ENCODE measurements around the gene BCL6. TPM values are rescaled to one million over a fixed set of nuclear protein-coding genes. Genes with fewer than 3 reads are reported as not detected.
A peak's percentile ranks its signal among the peaks of the same experiment; 100 is the strongest.

BCL6 gene
- total RNA-seq, 2 experiments from 2014 or later, result 13.7 to 14.0 TPM

DNA sequence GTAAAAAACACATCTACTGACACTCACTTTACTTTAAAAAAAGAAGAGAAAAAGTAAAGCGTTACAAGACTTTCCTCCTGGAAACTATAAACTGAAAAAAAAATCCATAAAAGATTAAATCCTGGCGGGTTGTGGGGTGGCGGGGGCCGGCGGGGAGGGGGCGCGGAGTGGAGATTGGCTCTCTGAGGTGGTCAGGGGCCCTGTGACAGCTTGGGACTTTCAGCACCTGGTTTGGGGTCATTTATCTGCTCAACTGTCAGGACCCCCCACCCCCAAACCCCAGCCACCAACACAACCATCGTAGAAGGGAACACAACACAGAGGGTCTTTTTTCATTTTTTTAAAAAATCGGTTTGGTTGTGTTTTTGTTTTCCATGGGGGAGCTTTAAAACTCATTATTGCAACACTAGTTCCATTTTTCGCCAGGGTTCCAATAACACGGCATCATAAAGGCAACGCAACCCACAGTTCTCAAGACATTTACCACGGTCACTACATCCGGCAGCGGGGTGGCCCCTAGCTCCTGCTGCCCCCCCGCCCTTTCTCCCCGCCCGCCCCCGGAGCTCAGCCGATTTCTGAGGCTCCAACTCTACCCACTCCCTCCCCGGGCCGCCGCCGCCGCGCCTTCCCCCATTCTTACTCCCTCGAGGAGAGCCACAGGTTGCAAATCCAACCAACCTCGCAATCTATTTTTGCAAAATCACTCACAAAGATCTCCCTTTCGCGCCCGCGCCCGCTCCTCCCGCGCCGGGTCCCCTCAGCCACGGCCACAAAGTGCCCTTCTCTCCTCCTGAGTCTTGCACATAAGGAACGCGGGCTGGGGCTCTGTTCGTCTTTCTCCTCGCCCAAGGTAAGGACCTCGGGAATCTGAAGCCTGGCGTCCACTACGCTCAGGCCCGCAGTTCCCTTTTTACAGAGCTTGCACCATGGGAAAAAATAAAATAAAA, 1.8 kb downstream of the BCL6 start:
- peak; percentile 83 for DNase-seq
- H3K27ac Mint-ChIP-seq, result peak overlapping the region; percentile 98
- intact Hi-C loops (cut with micrococcal nuclease), result loop anchor here (2.0 to 10.0 kb wide), 9 partner anchors 231 to 1291 kb away; no protein-coding TSS in a partner anchor
- ChIA-PET POLR2A (interaction anchor here (0.6 to 9.0 kb wide), 29 partner anchors 60 to 1388 kb away, joined by 3 to 134 read pairs (median 3); partner anchors contain the start of gene LPP), CTCF (interaction anchor here (0.6 to 2.8 kb wide), 13 partner anchors 9 to 1402 kb away, joined by 3 to 22 read pairs (median 3); partner anchors contain the start of gene LPP)
- H3K4me1 Mint-ChIP-seq (ENCODE audit: low read depth), result peaks cover 44% of the 10 kb centered on the region
- TF ChIP-seq CTCF (IDR thresholded peaks at IDR 0.05), result no peak
- peak overlapping the region; percentile 93 for H3K4me3 Mint-ChIP-seq
- no peaks in the 10 kb centered on the region for H3K9me3 Mint-ChIP-seq
- peaks cover 6% of the 10 kb centered on the region for H3K36me3 Mint-ChIP-seq (ENCODE audit: low read depth)
- H3K27me3 Mint-ChIP-seq, result no peaks in the 10 kb centered on the region
- no peak for ATAC-seq

DNA sequence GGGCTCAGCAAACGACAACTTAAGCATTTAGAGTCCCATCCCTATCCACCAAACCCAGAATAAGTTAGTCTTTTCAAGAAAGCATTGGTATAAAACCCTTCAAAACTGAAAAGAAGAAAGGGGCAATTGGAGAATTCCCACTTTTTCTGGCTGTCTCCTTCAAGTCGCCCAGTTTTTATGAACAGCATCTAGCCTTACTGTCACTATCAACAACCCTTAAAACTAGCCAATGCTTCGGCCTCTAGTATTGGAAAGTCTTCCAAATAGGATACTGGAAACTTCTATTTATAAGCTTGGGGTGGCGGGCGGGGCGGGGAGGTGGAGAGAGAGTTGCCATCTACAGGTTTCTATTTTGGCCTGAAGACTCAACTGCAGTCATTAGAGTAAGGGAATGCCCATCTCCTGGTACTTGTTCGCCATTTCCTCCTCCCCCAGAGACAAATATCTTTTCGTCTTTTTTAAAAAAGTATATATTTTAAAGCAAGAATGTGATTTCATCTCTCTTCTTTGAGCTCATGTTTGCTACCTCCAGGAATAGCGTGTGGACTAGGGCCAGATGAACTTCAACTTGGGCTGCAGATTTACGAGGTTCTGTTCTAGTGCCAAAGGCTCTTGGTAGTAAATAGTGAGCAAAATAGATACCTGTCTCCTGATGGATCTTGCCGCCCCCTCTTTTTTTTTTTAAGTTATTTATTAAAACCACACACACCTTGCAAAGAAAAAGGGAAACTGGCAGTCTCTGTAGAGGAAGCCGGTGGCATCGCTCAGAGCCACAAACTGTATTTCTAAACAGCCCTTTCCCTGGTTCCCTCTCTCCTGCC, 2.7 kb downstream of the BCL6 start:
- Mint-ChIP-seq H3K4me1 (ENCODE audit: low read depth) (peaks cover 36% of the 10 kb centered on the region), H3K27ac (peak overlapping the region; percentile 98), H3K4me3 (peak overlapping the region; percentile 93), H3K36me3 (ENCODE audit: low read depth) (peaks cover 6% of the 10 kb centered on the region), H3K27me3 (no peaks in the 10 kb centered on the region), H3K9me3 (no peaks in the 10 kb centered on the region)
- intact Hi-C loops (cut with micrococcal nuclease), result loop anchor here (2.0 to 10.0 kb wide), 9 partner anchors 232 to 1292 kb away; no protein-coding TSS in a partner anchor
- ATAC-seq (no peak), DNase-seq (peak; percentile 54)
- ChIA-PET CTCF (interaction anchor here (0.6 to 2.8 kb wide), 19 partner anchors 8 to 1402 kb away, joined by 3 to 22 read pairs (median 3); partner anchors contain the start of gene LPP), POLR2A (interaction anchor here (0.5 to 9.0 kb wide), 20 partner anchors 61 to 1015 kb away, joined by 3 to 134 read pairs (median 4); partner anchors contain the start of gene LPP)
- no peak for TF ChIP-seq CTCF (IDR thresholded peaks at IDR 0.05)

GRCh38 chr3:187741403-187742350, 3.6 kb downstream of the BCL6 start:
- peak; percentile 84 for DNase-seq

More at GRCh38 chr3:187741403-187742350, 3.6 kb downstream of the BCL6 start:
- no peaks in the 10 kb centered on the region for H3K9me3 Mint-ChIP-seq
- intact Hi-C loops (cut with micrococcal nuclease), result loop anchor here (2.0 to 10.0 kb wide), 10 partner anchors 233 to 1293 kb away; no protein-coding TSS in a partner anchor
- H3K36me3 Mint-ChIP-seq (ENCODE audit: low read depth), result peaks cover 6% of the 10 kb centered on the region
- POLR2A ChIA-PET, result interaction anchor here (0.5 to 2.5 kb wide), 13 partner anchors 177 to 1212 kb away, joined by 3 to 13 read pairs (median 4); partner anchors contain the start of gene LPP
- no peaks in the 10 kb centered on the region for H3K27me3 Mint-ChIP-seq
- peak; percentile 22 for ATAC-seq
- CTCF ChIA-PET, result interaction anchor here (0.6 to 7.7 kb wide), 112 partner anchors 7 to 1408 kb away, joined by 3 to 346 read pairs (median 6); partner anchors contain the start of gene LPP
- H3K4me3 Mint-ChIP-seq, result peak overlapping the region; percentile 93
- peaks cover 37% of the 10 kb centered on the region for H3K4me1 Mint-ChIP-seq (ENCODE audit: low read depth)
- peak; percentile 97 for TF ChIP-seq CTCF (IDR thresholded peaks at IDR 0.05)
- peak overlapping the region; percentile 98 for H3K27ac Mint-ChIP-seq

Data from activated CD8-positive, alpha-beta T cell treated with anti-CD3 and anti-CD28 coated beads for 36 hours (primary cell).